Liver (tissue), 3 donors: ENCODE measurements around the gene ATG2B.

Source experiments
- EGR1 ChIP-seq, 2 donors: IDR thresholded peaks; 2 replicates each; pipeline ENCODE4 v1.6.1; 2016 to 2018; ENCODE audit warnings: antibody characterized with exemption in 2 of 2, low read depth in 2 of 2
- FOXA2 ChIP-seq: IDR thresholded peaks from 2 replicates; pipeline ENCODE4 v1.6.1; 2016; ENCODE audit warnings: antibody characterized with exemption
- GABPA ChIP-seq, 2 donors: IDR thresholded peaks in 1 of 2; conservative IDR thresholded peaks in 1 of 2; 2 replicates each; pipeline ENCODE4 v1.6.1; 2016; ENCODE audit warnings: antibody characterized with exemption in 2 of 2, mild to moderate bottlenecking in 1 of 2, moderate library complexity in 1 of 2
- JUND ChIP-seq, 2 donors: IDR thresholded peaks; 2 replicates each; pipeline ENCODE4 v1.6.1; 2016; ENCODE audit warnings: antibody characterized with exemption in 2 of 2
- RAD21 ChIP-seq, 2 donors: IDR thresholded peaks; 2 replicates each; pipeline ENCODE4 v1.6.1; 2016; ENCODE audit warnings: antibody characterized with exemption in 2 of 2, mild to moderate bottlenecking in 2 of 2
- RXRA ChIP-seq, 2 donors: IDR thresholded peaks; 2 replicates each; pipeline ENCODE4 v1.6.1; 2017 to 2018; ENCODE audit warnings: antibody characterized with exemption in 2 of 2, mild to moderate bottlenecking in 1 of 2
- SP1 ChIP-seq: IDR thresholded peaks from 2 replicates; pipeline ENCODE4 v1.6.1; 2018; ENCODE audit warnings: antibody characterized with exemption, mild to moderate bottlenecking
- TAF1 ChIP-seq: conservative IDR thresholded peaks from 2 replicates; pipeline ENCODE4 v1.6.1; 2016; ENCODE audit warnings: antibody characterized with exemption, mild to moderate bottlenecking
- YY1 ChIP-seq: IDR thresholded peaks from 2 replicates; pipeline ENCODE4 v1.6.1; 2016; ENCODE audit warnings: antibody characterized with exemption, mild to moderate bottlenecking
- TF ChIP-seq, protein P1 (sequence below): fragments of 150-350 bp; IDR thresholded peaks from 2 replicates; pipeline ENCODE4 v1.5.1; 2017; ENCODE audit warnings: improper control_type of control experiment, low read depth, low read length; ENCODE audit not compliant: missing input control
- TF ChIP-seq, protein P2 (sequence below): IDR thresholded peaks from 2 replicates; pipeline ENCODE4 v1.6.1; 2016; ENCODE audit warnings: antibody characterized with exemption
- TF ChIP-seq, protein P3 (sequence below): IDR thresholded peaks from 2 replicates; pipeline ENCODE4 v1.6.1; 2016; ENCODE audit warnings: antibody characterized with exemption
- TF ChIP-seq, protein P4 (sequence below): IDR thresholded peaks from 2 replicates; pipeline ENCODE4 v1.6.1; 2016; ENCODE audit warnings: antibody characterized with exemption, mild to moderate bottlenecking
- TF ChIP-seq, protein P5 (sequence below): IDR thresholded peaks from 2 replicates; pipeline ENCODE4 v1.6.1; 2016; ENCODE audit warnings: antibody characterized with exemption
- donor health status: healthy.
- donor health status: healthy.

DNA sequence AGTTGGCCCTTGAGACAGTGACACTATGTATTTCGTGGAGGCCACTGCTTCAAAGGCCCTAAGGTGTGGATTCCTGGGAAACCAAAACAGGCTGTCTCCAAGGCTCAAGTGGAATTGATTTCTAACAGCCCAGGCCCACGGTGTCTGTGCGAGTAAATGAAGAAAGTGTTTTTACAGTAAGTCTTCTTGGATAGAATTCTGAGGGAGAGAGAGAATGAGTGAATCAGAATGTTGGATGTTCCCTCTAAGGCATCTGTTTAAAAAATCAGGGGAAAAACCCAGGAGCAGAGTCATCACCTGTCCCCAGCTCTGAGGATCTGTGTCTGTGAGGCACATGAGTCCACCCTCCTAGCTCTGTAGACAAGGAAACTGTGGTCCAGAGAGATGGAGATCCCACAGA, 129.5 kb downstream of the ATG2B start:
- TF ChIP-seq TAF1 (no peak), SP1 (no peak), JUND (IDR thresholded peaks at IDR 0.05) (no peak), RAD21 (IDR thresholded peaks at IDR 0.05) (no peak), GABPA (IDR thresholded peaks at IDR 0.05 in 1 of 2, conservative IDR thresholded peaks at IDR 0.05 in 1 of 2) (no peak), YY1 (no peak), RXRA (IDR thresholded peaks at IDR 0.05) (no peak), EGR1 (IDR thresholded peaks at IDR 0.05; ENCODE audit: low read depth in 2 of 2) (no peak), FOXA2 (no peak)
- TF ChIP-seq, protein P1, sequence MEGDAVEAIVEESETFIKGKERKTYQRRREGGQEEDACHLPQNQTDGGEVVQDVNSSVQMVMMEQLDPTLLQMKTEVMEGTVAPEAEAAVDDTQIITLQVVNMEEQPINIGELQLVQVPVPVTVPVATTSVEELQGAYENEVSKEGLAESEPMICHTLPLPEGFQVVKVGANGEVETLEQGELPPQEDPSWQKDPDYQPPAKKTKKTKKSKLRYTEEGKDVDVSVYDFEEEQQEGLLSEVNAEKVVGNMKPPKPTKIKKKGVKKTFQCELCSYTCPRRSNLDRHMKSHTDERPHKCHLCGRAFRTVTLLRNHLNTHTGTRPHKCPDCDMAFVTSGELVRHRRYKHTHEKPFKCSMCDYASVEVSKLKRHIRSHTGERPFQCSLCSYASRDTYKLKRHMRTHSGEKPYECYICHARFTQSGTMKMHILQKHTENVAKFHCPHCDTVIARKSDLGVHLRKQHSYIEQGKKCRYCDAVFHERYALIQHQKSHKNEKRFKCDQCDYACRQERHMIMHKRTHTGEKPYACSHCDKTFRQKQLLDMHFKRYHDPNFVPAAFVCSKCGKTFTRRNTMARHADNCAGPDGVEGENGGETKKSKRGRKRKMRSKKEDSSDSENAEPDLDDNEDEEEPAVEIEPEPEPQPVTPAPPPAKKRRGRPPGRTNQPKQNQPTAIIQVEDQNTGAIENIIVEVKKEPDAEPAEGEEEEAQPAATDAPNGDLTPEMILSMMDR = no peak
- TF ChIP-seq, protein P2, sequence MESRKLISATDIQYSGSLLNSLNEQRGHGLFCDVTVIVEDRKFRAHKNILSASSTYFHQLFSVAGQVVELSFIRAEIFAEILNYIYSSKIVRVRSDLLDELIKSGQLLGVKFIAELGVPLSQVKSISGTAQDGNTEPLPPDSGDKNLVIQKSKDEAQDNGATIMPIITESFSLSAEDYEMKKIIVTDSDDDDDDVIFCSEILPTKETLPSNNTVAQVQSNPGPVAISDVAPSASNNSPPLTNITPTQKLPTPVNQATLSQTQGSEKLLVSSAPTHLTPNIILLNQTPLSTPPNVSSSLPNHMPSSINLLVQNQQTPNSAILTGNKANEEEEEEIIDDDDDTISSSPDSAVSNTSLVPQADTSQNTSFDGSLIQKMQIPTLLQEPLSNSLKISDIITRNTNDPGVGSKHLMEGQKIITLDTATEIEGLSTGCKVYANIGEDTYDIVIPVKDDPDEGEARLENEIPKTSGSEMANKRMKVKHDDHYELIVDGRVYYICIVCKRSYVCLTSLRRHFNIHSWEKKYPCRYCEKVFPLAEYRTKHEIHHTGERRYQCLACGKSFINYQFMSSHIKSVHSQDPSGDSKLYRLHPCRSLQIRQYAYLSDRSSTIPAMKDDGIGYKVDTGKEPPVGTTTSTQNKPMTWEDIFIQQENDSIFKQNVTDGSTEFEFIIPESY = no peak
- TF ChIP-seq, protein P3, sequence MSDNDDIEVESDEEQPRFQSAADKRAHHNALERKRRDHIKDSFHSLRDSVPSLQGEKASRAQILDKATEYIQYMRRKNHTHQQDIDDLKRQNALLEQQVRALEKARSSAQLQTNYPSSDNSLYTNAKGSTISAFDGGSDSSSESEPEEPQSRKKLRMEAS = no peak
- TF ChIP-seq, protein P4, sequence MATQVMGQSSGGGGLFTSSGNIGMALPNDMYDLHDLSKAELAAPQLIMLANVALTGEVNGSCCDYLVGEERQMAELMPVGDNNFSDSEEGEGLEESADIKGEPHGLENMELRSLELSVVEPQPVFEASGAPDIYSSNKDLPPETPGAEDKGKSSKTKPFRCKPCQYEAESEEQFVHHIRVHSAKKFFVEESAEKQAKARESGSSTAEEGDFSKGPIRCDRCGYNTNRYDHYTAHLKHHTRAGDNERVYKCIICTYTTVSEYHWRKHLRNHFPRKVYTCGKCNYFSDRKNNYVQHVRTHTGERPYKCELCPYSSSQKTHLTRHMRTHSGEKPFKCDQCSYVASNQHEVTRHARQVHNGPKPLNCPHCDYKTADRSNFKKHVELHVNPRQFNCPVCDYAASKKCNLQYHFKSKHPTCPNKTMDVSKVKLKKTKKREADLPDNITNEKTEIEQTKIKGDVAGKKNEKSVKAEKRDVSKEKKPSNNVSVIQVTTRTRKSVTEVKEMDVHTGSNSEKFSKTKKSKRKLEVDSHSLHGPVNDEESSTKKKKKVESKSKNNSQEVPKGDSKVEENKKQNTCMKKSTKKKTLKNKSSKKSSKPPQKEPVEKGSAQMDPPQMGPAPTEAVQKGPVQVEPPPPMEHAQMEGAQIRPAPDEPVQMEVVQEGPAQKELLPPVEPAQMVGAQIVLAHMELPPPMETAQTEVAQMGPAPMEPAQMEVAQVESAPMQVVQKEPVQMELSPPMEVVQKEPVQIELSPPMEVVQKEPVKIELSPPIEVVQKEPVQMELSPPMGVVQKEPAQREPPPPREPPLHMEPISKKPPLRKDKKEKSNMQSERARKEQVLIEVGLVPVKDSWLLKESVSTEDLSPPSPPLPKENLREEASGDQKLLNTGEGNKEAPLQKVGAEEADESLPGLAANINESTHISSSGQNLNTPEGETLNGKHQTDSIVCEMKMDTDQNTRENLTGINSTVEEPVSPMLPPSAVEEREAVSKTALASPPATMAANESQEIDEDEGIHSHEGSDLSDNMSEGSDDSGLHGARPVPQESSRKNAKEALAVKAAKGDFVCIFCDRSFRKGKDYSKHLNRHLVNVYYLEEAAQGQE = no peak
- TF ChIP-seq, protein P5, sequence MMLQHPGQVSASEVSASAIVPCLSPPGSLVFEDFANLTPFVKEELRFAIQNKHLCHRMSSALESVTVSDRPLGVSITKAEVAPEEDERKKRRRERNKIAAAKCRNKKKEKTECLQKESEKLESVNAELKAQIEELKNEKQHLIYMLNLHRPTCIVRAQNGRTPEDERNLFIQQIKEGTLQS = no peak
